ENCODE results near the gene CPA4.
A peak's percentile ranks its signal among the peaks of the same experiment; 100 is the strongest.

Gene CPA4

DNA sequence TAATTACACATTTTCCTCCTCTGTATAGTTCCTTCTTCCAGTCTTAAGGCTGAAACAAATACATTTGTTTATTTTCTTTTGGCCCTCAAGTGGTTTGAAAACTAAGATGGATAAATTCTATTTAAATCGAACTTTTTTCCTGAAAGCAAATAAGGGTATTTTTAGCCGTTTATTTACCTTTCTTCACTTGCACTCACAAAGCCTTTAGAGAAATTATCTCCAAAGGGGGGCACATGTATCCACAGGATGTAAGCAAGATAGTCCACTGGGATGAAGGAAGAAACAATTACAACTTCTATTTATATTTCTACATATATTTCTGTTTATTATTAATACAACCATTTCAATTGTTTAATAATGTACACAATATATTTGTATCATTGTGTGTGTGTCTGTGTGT is 10.2 kb downstream of the CPA4 start:
- no peak for DNase-seq (ENCODE audit: low read depth)
- TF ChIP-seq, protein P1, sequence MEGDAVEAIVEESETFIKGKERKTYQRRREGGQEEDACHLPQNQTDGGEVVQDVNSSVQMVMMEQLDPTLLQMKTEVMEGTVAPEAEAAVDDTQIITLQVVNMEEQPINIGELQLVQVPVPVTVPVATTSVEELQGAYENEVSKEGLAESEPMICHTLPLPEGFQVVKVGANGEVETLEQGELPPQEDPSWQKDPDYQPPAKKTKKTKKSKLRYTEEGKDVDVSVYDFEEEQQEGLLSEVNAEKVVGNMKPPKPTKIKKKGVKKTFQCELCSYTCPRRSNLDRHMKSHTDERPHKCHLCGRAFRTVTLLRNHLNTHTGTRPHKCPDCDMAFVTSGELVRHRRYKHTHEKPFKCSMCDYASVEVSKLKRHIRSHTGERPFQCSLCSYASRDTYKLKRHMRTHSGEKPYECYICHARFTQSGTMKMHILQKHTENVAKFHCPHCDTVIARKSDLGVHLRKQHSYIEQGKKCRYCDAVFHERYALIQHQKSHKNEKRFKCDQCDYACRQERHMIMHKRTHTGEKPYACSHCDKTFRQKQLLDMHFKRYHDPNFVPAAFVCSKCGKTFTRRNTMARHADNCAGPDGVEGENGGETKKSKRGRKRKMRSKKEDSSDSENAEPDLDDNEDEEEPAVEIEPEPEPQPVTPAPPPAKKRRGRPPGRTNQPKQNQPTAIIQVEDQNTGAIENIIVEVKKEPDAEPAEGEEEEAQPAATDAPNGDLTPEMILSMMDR (conservative IDR thresholded peaks at IDR 0.05; ENCODE audit: low read length), result no peak
- H3K4me3 ChIP-seq (ENCODE audit: low read length), result no peak overlapping the region

DNA sequence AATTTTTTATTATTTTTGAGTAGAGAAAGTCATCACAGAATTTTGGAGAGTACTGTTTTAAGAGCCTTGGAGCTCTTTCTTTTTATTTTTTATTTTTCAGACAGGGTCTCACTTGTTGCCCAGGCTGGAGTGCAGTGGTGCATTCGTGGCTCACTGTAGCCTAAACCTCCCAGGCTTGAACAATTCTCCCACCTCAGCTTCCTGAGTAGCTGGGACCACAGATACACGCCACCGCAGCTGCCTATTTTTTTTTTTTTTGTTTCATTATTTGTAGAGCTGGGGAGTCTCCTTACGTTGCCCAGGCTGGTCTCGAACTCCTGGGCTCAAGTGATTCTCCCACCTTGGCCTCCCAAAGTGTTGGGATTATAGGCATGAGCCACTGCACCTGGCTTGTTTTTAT is 10.6 kb downstream of the CPA4 start:
- no peak overlapping the region for H3K4me3 ChIP-seq (ENCODE audit: low read length)
- no peak for DNase-seq (ENCODE audit: low read depth)
- TF ChIP-seq, protein P1 (conservative IDR thresholded peaks at IDR 0.05; ENCODE audit: low read length), result no peak

DNA sequence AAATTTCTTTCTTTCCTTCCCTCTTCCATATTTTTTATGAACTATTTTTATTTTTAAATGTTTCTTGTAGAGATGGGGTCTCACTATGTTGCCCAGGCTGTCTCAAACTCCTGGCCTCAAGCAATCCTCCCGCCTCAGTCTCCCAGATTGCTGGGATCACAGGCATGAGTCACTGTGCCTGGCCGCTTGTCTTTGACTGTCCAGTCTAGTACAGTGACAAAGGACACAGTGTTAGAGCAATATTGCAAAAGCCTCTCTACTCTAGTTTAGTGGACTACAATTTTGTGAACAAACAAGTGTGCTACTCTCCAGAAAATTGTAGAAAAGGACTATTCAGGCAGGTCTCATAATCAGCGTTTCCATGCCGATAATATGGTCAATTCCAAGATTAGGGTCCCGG is 11.0 kb downstream of the CPA4 start:
- H3K4me3 ChIP-seq (ENCODE audit: low read length), result no peak overlapping the region
- TF ChIP-seq, protein P1 (conservative IDR thresholded peaks at IDR 0.05; ENCODE audit: low read length), result no peak
- DNase-seq (ENCODE audit: low read depth), result no peak

DNA sequence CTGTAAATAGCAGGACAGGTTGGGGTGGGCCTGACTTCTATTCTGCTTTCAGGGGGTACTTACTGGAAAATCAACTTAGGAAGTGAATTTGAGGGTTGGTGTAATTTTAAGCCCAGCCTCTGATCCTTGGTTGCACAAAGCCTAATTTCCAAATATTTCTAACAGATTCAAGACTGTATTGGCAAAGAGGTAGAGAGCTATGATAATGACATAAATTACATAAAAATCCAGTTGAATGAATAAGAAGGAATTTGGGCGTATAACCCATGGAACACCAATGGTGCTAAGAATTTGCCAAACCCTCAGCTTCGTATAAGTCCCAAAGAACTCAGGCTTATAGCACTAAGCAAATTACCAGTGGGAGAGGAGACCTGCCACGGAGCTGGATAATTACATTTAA is 11.9 kb downstream of the CPA4 start:
- TF ChIP-seq, protein P1 (conservative IDR thresholded peaks at IDR 0.05; ENCODE audit: low read length), result no peak
- H3K4me3 ChIP-seq (ENCODE audit: low read length), result no peak overlapping the region
- peak; percentile 31 for DNase-seq (ENCODE audit: low read depth)

DNA sequence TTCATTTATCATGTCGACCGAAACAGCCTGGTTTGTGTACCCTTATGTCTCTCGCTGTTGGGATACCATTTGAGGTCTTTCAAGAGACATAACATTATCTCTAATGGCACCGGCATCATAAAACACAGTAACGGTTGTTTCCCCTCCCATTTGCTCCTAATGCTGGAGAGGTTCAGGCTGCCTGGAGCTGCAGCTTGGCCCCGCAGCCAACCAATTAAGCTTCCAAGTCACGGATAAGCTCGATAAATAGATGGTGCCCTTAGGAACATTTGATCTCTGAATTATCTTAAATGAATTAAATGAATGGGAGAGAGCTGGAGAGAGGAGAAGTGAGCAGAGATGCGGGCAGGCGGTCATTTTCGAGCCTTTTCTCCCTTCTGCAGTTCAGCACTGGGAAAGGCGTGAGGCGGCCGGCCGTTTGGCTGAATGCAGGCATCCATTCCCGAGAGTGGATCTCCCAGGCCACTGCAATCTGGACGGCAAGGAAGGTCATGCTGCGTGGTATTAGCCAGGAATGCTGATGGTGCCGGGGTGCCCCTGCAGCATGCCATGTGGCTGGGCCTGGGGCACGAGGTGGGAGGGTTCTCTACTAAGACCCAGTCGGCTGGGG is 12.6 kb downstream of the CPA4 start:
- TF ChIP-seq, protein P1 (conservative IDR thresholded peaks at IDR 0.05; ENCODE audit: low read length), result no peak
- H3K4me3 ChIP-seq (ENCODE audit: low read length), result no peak overlapping the region
- DNase-seq (ENCODE audit: low read depth), result no peak

DNA sequence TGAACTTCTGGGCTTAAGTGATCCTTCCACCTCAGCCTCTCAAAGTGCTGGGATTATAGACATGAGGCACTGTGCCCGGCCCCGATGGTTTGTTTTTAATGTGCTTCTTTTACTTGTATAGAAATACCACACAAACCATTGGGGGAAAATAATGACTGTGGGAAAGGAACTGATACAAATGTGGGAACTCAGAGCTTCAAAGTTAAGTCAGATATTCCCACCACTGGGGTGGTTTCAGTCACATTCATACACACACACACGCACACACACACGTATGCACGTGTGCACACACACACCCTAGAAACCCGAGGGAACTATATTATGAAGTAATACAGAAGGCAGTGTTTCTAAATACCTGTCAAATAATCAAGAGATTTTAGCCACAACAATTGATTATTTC is 17.0 kb downstream of the CPA4 start:
- H3K4me3 ChIP-seq (ENCODE audit: low read length), result no peak overlapping the region
- TF ChIP-seq, protein P1 (conservative IDR thresholded peaks at IDR 0.05; ENCODE audit: low read length), result no peak
- no peak for DNase-seq (ENCODE audit: low read depth)

DNA sequence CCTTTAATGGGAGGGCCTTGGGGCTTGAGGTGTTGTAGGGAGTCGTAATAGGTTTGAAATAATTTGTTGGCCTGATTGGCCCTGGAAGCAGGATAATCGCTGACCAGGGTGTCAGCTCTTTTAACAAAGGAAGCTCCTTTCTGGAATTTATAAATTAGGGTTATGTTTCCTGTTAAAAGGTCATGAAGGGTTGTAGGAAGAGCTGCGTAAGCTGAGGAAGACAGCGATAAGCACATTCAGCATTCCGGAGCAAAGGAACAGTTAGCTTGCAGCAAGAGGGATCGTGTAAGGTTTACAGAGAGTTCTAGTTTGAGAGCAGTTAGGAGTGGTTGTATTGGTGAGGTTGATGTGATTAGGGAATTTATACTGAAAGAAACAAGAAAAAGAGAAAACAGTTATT is 21.3 kb downstream of the CPA4 start:
- no peak overlapping the region for H3K4me3 ChIP-seq (ENCODE audit: low read length)
- no peak for DNase-seq (ENCODE audit: low read depth)
- TF ChIP-seq, protein P1 (conservative IDR thresholded peaks at IDR 0.05; ENCODE audit: low read length), result no peak

All from AG10803 (cell line).